Mammary microvascular endothelial cell (primary cell): ENCODE measurements around the gene ITGA2B. TPM values are rescaled to one million over a fixed set of nuclear protein-coding genes. Genes with fewer than 3 reads are reported as not detected.

ENCODE experiments used
- total RNA-seq: library from RNA; depleted of rRNA; stranded (reverse); fragments of >200 nt; gene quantifications from 2 replicates; pipeline ENCODE4 v1.2.3, GENCODE V29; 2015

ITGA2B gene
- 0.39 TPM in 1 of 2 replicates, not detected in the other for total RNA-seq

GRCh38 chr17:44389281-44389680 is at the start of gene ITGA2B:
TSS of gene ITGA2B (minus strand) at chr17:44389649. CDS start at chr17:44389473, 176 bp downstream.

GRCh38 chr17:44363613-44364159 is 25.8 kb downstream of the ITGA2B start, which contains the start of gene FAM171A2:
TSS of gene FAM171A2 (minus strand) at chr17:44363853. CDS start at chr17:44363714, 139 bp downstream.

GRCh38 chr17:44344939-44345453 is 44.5 kb downstream of the ITGA2B start, which contains the start of gene GRN:
TSS of gene GRN (plus strand) at chr17:44345302. CDS start at chr17:44349165, 3,863 bp downstream.

GRCh38 chr17:44324571-44325275 is 64.7 kb downstream of the ITGA2B start, which contains the start of gene SLC25A39:
TSS of gene SLC25A39 (minus strand) at chr17:44324823. CDS start at chr17:44323562, 1,261 bp downstream.

Other genes with a start within 250 kb of the ITGA2B start
- gene HROB, start 247.7 kb downstream of the ITGA2B start, total RNA-seq = 5.0 and 7.2 TPM in 2 replicates
- 0.15 TPM in 1 of 2 replicates, not detected in the other for gene ASB16, start 218.9 kb downstream of the ITGA2B start, total RNA-seq
- 26.7 and 27.2 TPM in 2 replicates for gene TMUB2, start 202.7 kb downstream of the ITGA2B start, total RNA-seq
- gene ATXN7L3, start 189.8 kb downstream of the ITGA2B start, total RNA-seq = 28.8 and 55.3 TPM in 2 replicates
- gene UBTF, start 170.0 kb downstream of the ITGA2B start, total RNA-seq = 50.5 and 55.8 TPM in 2 replicates
- gene SLC4A1, start 121.5 kb downstream of the ITGA2B start, total RNA-seq = not detected in 2 replicates
- not detected in 2 replicates for gene RUNDC3A, start 81.0 kb downstream of the ITGA2B start, total RNA-seq
- gene SLC25A39, start 64.8 kb downstream of the ITGA2B start, total RNA-seq = 100 and 102 TPM in 2 replicates
- gene GRN, start 44.3 kb downstream of the ITGA2B start, total RNA-seq = 445 and 504 TPM in 2 replicates
- gene FAM171A2, start 25.8 kb downstream of the ITGA2B start, total RNA-seq = 2.6 and 3.2 TPM in 2 replicates
- gene GPATCH8, start 113.8 kb upstream of the ITGA2B start, total RNA-seq = 12.9 and 14.0 TPM in 2 replicates
- gene FZD2, start 167.8 kb upstream of the ITGA2B start, total RNA-seq = 0.07 and 0.34 TPM in 2 replicates